GM10847 (cell line): ENCODE results near the gene FRK.

ENCODE experiments used
- POLR2A ChIP-seq: IDR thresholded peaks from 2 replicates; pipeline ENCODE4 v1.6.1; 2011; ENCODE audit not compliant: insufficient read length; ENCODE audit errors: extremely low read depth

FRK gene

GRCh38 chr6:116051244-116051643, 9.4 kb downstream of the FRK start:
- no peak for TF ChIP-seq POLR2A

DNA sequence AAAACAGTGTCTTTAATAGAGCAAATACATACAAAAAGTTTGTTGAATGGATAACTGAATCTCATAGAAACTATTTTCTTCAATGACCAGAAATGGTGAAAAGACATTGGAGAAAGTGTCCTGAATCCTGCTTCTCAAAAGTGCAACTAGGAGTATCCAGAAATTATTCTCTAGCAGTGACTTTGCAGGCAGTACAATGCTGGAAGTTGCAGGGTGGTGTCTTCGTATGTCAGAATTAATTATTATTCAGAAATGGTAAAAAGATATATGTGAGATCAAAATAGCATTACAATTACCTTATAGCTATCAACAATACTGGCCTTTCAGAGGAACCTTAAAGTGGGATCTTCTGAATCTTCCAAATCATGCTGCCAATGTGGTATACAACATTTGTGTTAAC, 10.0 kb downstream of the FRK start:
- no peak for TF ChIP-seq POLR2A

GRCh38 chr6:116049321-116049720, 11.4 kb downstream of the FRK start:
- TF ChIP-seq POLR2A = no peak

- TF ChIP-seq POLR2A = no peak
Observed at GRCh38 chr6:116047173-116047933, 13.3 kb downstream of the FRK start.

GRCh38 chr6:116046737-116047136, 14.0 kb downstream of the FRK start:
- no peak for TF ChIP-seq POLR2A

DNA sequence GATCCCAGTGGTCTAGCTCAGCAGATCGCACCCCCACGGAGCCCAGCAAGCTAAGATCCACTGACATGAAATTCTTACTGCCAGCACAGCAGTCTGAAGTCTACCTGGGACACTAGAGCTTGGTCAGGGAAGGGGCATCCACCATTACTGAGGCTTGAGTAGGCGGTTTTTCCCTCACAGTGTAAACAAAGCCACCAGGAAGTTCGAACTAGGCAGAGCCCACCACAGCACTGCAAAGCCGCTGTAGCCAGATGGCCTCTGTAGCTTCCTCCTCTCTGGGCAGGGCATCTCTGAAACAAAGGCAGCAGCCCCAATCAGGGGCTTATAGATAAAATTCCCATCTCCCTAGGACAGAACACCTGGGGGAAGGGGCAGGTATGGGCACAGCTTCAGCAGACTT, 18.8 kb downstream of the FRK start:
- no peak for TF ChIP-seq POLR2A

DNA sequence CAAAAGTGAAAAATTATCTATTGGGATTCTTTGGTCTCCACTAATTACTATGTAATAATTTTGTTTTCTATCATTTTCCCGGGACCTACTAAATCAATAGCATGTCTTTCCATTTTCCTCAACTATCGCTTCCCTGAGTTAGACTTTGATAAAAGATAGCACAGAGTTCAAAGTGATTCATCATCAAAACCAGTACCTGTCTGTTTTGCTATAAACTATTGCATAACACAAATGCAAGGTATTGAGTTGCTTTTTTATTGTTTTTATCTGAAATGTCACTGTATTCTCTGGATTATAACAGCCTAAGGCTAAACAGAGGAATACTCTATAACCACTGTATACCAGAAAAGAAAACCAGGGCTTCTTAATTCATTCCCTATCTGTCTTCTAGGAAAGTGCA, 19.7 kb downstream of the FRK start:
- TF ChIP-seq POLR2A = no peak

DNA sequence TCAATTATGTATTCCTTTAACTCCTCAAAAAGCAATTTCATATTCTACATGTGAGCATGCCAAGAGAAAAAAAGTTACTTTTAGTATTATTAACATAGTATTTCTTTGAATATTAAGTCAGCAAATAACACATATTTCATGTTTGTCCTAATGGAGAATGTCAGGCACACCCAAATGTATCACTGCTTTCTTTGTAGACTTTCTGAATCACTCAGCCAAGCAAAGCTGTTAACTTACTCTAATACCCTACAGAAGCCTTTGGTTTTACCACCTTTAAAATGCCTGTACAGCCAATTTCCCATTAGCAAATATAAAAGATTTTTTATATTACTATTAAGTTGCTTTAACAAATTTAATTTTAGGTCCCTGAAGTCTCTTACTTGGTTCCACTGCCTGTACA, 23.8 kb downstream of the FRK start:
- TF ChIP-seq POLR2A = no peak

DNA sequence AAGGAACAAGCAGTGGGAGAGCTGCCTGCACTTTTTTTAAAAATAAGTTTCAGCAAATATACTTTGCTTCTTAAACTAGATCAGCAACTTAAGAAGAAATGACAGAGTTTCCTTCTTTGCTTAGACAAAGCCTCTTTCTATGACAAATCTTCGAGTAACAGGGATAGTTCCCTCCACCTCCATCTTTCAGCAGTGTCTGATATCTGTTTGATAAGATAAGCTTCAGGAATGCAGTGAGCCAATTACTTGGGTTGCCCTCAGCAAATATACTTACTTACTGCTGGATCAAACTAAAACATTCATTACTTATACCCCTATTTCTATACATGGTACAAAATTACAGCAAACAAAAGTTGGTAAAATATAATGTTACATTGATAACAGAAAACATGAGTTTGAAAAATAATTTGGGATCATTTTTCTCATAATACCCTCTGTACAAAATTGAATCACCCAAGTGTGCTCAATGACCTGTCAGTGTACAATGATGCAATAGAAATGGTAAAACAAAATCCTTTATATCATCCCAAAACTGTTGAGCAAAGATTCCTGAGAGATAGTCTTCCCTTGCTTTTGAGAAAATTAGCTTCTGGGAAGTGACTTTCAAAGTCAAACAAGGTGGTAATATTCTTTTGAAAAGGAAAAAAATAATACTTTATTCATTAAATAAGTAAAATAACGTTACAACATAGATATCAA, 24.5 kb downstream of the FRK start:
- no peak for TF ChIP-seq POLR2A

GRCh38 chr6:116035616-116036015, 25.1 kb downstream of the FRK start:
- TF ChIP-seq POLR2A = no peak

DNA sequence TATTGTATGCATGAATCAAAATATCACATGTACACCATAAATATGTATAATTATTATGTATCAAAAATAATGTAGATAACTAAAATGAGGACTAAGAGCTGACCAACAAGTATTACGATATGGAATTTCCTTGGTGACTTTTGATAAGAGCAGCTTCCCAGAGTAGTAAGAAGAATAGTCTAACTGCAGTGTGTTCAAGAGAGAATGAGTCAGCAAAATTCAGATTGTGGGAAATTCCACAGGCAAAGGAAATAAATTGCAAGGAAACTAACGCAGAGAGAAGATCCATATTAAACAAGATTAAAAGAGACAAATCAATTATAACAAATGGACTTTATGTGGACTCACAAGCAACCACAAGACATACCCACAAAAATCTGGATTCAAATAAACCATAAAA, 26.4 kb downstream of the FRK start:
- no peak for TF ChIP-seq POLR2A

DNA sequence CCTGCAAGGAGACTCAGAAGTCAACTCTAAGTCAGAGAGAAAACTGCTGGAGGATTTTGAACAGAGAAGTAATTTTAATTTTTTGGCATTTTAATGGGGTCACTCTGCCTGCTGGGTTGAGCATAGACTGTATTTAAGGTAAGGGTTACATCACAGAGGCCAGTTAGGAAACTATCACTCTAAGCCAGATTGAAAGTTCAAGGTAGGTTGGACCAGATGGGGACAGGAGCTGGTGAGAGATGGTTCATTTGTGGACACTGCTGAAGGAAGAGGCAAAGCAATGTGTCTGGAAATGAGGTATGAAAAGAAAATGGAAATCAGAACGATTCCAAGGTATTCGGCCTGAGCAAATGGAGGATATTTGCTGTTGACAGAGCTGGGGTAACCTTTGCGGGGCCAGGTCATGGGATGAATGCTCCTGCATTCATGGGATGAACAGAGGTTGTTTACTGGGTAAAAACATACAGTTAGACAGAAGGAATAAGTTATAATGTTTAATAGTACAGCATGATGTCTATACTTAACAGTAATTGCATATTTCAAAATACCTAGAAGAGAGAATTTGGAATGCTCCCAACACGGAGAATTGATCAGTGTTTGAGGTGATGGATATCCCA, 26.9 kb downstream of the FRK start:
- TF ChIP-seq POLR2A = no peak

- no peak for TF ChIP-seq POLR2A
Observed at GRCh38 chr6:116030770-116031169, 29.9 kb downstream of the FRK start.

DNA sequence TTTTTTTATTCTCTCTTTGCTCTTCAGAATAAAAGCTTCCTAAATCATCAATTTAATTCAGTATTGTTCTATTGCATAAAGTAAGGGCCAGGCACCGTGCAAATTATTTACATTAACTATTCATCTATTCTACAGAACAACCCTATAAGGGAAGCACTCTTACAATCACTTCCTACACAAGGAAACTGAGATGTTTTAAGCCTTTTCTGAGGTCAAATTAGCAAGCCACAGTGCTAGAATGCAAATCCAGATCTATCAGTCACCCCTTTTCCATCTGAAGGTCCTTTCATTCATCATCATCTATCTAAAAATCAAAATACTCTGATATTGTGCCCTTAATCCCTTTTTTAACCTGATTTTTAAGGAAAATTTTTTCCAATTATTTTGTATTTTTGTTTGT, 31.2 kb downstream of the FRK start:
- no peak for TF ChIP-seq POLR2A

GRCh38 chr6:116028233-116028632, 32.5 kb downstream of the FRK start:
- no peak for TF ChIP-seq POLR2A

DNA sequence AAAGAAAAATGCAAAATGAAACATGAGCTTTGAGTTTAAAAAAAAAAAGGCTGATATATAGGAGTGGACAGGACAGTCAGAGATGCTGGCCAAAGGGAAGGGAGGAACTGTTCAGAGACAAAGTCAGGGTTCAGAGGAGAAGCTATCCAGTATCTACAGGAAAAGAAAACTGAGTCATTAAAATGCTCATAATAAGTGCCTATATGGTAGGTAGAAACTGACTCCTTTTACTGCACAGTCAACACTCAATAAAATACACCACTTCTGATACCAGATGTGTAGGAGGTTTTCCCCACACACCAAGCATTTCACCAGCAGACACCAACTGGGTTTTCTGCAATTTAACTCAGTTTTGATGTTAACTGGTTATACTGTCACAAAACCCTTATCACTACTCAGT, 32.9 kb downstream of the FRK start:
- TF ChIP-seq POLR2A = no peak

GRCh38 chr6:116025405-116025804, 35.3 kb downstream of the FRK start:
- no peak for TF ChIP-seq POLR2A

DNA sequence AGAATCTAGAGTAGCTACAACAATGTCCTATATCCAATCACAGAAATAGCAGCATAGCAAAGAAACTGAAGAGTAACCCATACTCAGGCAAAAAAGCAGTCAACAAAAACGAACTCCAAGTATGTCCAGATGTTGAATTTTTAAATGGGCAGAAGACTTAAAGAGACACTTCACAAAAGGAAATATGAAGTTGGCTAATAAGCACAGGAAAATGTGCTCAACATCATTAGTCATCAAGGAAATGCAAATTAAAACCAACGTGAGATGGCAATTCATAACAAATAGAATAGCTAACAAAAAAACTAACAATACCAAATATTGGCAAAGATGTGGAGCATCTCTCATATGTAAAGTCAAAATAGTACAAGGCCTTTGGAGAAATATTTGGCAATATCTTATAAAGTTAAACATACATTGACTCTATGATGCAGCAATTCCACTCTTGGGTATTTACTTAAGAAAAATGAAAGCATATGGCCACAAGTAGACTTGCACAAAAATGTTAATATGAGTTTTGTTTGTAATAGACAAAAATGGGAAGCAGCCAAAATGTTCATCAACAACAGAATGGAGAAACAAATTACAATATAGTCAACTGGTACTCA, 37.7 kb downstream of the FRK start:
- TF ChIP-seq POLR2A = no peak
